Posterior vena cava (tissue), 2 donors: ENCODE measurements around the gene WIPI1. TPM values are rescaled to one million over a fixed set of nuclear protein-coding genes. Genes with fewer than 3 reads are reported as not detected.
"Not testable (repeated sequence)": the region's sequence is repeated elsewhere in the genome, so short reads cannot be mapped to it uniquely, and the experiment has no call there.

Experiments used
- DNase-seq: peaks from one replicate; pipeline ENCODE4 v3.0.0-alpha.2; 2020; ENCODE audit warnings: low spot score
- intact Hi-C, 2 donors: fragments of 100-400 bp; cut with DNase I; formaldehyde crosslinking; loops; one replicate each; pipeline versions ENCODE4 v1.14.1 to v1.14.2; 2022 to 2023
- total RNA-seq, 2 donors: library from RNA; stranded (reverse); fragmentation: NEBNext Ultra II Directional; extraction: Animal tissue kit (Norgen Biotek cat#: 25700); gene quantifications; one replicate each; pipeline ENCODE4 v1.2.1, GENCODE V29; 2021
- donor health status: DM: yes; HTN: yes; CAD: no.
- donor health status: DM: yes; HTN: yes; CAD: no.

Gene WIPI1
- total RNA-seq, 2 donors from 2014 or later = 50.3 to 54.1 TPM

DNA sequence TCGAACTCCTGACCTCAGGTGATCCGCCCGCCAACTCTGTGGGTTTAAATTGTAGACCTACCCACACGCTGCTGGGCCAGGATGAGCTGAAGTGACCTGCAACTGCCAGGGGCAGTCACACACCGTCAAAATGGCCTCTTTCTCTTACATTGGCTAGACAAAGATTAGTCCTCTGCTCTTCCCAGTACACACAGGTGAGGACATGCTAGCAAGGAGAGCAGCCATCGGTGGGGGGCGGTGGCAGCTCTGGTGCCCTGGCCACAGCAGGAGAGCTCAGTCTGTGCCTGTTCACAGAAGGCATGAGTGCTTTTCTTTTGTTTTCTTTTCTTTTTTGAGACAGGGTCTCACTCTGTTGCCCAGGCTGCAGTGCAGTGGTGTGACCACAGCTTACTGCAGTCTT lies 29.7 kb downstream of the WIPI1 start:
- DNase-seq = peak; percentile 55
- intact Hi-C loops = no loop called here

DNA sequence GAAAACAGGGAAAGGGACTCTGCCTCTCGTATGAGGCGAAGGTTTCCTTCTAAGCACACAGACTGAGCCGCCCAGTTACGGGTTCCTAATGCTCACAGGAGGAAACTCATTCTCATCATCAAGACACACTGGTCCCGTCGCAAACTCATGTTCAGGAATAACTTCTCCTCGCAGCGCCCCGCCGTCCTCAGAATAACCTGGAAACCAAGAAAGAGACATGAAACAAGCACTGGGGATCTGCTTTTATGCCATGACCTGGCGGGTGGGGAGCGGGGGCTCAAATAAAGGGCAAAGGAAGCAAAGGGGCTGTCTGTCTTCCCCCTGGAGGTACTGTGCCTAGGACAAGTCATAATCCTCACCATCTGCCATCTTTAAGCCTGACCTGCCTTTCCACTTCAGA lies 31.3 kb downstream of the WIPI1 start:
- DNase-seq = no peak
- intact Hi-C loops = no loop called here

DNA sequence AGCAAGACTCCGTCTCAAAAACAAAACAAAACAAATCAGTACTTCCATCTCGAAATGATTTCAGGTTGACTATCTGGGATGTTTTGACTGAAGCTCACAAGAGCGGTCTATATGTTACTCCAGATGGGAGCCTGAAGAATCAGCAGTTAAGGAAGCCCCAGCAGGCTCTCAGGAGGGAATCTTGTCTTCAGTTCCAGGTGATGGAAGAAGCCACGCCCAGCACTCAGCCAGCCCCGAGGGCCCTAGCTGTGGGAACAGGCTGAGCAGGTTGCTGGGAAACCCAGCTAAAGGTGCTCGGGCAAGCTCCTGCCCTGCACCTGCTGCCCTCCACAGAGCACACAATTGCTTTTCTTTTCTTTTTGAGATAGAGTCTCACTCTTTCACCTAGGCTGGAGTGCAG lies 32.4 kb downstream of the WIPI1 start:
- peak; percentile 37 for DNase-seq
- intact Hi-C loops = no loop called here

DNA sequence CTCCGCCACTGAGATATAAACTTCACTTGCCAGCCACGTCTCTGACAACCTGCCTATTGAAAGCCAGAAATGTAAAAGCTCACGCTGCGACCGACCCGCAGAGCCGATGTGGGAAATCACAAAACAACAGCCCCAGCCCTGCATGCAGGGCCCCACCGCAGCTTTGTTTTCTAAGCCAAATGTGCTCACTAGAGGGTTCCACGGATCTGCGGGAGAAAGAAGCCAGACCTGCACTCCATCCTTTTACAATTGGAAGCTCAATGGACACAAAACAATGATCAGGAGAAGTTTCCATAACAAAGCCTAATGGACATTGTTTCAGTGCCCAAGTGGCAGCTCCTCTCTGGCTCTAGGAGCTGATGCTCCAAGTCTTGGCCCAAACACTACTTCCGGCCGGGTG lies 33.1 kb downstream of the WIPI1 start:
- intact Hi-C loops = no loop called here

DNA sequence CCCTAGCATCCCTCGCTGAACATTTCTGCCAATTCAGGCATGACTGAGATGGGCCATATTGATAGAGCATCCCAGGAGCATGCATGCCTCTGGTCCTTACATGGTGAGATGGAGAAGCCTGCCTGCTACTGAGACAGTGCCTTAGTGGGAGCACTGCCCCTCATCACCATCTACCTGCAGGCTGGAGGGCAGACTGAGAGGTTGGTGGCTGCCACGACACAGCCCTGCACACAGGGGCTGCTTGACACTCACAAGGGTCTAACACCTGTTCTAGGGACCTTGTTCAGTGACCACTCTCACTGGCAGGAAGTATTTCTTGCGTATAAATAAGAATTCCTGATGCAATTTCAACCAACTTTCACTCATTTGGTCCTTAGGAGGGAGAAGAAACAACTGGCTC lies 34.0 kb downstream of the WIPI1 start:
- intact Hi-C loops = no loop called here
- DNase-seq = no peak

More for the DNA sequence above, 33.1 kb downstream of the WIPI1 start:
- DNase-seq = no peak

DNA sequence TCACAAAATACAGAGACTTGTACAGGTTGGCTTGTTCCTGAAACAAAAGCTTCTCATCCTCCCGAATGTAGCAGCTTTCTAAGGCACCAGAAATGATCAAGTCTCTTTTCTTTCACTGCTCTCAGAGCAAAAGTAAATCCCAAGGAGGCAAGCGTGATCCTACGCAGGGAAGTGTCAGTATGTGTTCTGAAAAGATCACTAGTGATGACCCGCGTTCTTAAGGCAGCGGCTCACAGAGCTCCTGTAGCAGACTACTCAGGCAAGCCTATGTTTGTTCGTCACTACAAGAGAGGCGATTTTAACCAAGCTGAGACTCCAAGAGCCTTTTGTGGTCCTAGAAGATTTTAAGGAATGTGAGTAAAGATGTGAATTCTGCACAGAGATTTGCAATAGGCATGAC lies 34.5 kb downstream of the WIPI1 start:
- intact Hi-C loops = no loop called here
- no peak for DNase-seq

DNA sequence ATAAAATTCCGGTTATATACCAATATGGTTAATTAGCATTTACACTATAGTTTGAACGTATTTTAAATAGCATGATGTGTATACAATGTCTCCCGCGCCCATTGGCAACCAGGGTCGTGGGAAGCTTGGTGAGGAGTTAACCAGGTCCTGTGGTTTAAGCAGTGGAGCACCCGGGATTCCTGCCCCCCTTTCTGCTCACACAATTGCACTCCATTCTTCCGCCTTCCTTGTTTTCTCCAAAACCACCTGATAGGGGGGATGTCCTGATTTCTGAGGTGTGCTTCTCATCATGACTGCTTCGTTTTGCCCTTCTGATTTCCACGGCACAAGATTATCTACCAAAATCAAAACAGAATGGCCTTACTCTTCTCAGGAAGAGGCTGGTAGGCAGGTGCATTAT lies 35.8 kb downstream of the WIPI1 start:
- intact Hi-C loops = no loop called here
- DNase-seq = no peak

DNA sequence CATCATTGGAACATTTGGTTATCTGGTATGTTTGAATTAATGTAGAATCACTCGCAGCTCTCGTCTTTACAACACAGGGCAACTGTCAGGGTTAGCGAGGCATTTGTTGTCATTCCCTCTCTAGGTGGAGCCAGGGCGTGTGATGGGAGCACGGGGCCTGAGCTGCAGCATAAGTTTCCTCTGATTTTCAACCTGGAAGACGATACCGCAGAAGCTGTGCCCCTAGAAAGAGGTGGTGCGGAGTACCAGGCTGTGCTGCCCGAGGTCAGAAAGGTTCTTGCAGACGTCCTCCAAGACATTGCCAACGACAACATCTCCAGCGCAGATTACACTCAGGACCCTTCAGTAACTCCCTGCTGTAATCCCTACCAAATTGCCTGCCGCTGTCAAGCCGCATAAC lies 37.2 kb downstream of the WIPI1 start:
- intact Hi-C loops = no loop called here
- no peak for DNase-seq

DNA sequence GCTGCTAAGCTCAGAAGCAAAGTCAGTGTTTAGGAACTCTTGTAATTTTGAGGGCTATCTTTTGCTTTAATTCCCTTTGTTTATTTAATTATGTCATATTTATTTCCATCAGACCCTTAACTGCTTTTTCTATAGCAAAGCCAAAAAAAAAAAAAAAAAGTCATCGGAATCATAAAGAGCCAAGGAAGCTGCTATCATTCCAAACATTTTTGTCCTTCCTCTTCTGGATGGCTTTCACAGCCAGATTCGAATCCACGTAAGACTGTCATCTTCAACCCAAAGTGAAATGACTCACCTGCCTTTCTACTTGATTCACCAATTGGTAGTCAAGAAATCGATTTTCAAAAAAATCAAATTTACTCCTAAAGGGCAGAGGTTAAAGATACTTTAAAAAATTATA lies 38.4 kb downstream of the WIPI1 start:
- DNase-seq = no peak
- intact Hi-C loops = no loop called here

DNA sequence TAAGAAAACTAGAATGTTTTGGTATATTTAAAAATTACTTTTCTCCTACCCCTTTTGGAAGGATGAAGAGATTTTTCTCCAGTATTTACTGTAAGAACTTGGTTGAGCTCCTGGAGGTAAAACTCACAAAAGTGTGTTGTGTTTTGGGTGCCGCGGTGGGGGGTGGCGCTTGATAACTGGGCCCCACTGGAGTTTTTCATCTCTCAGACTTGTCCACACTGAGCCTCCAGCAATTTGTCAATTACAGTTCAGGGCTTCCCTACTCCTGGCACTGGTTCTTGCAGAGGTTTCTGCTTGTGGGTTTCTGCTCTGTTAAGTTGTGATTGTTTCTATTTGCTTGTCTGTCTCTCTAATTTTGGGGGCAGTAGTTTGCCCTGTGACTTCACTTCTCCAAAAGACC lies 40.0 kb downstream of the WIPI1 start:
- peak; percentile 25 for DNase-seq
- intact Hi-C loops = no loop called here

DNA sequence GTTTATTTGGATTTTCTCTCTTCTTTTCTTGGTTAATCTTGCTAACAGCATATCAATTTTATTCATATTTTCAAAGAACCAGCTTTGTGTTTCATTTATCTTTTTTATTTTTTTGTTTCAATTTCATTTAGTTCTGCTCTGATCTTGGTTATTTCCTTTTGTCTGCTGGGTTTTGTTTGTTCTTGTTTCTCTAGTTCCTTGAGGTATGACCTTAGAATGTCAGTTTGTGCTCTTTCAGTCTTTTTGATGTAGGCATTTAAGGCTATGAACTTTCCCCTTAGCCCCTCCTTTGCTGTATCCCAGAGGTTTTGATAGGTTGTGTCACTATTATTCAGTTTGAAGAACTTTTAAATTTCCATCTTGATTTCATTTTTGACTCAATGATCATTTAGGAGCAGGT lies 42.4 kb downstream of the WIPI1 start:
- intact Hi-C loops = not testable (repeated sequence)

DNA sequence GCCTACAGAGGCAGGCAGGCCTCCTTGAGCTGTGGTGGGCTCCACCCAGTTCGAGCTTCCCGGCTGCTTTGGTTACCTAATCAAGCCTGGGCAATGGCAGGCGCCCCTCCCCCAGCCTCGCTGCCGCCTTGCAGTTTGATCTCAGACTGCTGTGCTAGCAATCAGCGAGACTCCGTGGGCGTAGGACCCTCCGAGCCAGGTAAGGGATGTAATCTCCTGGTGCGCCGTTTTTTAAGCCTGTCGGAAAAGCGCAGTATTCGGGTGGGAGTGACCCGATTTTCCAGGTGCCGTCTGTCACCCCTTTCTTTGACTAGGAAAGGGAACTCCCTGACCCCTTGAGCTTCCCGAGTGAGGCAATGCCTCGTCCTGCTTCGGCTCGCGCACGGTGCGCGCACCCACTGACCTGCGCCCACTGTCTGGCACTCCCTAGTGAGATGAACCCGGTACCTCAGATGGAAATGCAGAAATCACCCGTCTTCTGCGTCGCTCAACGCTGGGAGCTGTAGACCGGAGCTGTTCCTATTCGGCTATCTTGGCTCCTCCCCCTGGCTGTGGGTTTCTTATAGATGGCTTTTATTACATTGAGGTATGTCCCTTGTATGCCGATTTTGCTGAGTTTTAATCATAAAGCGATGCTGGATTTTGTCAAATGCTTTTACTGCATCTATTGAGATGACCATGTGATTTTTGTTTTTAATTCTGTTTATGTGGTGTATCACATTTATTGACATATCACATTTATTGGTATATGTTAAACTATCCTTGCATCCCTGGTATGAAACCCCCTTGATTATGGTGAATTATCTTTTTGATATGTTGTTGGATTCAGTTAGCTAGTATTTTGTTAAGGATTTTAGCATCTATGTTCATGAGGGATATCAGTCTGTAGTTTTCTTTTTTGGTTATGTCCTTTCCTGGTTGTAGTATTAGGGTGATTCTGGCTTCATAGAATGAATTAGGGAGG lies 43.4 kb downstream of the WIPI1 start:
- intact Hi-C loops = not testable (repeated sequence)
- DNase-seq = peak; percentile 76

More for the DNA sequence above, 42.4 kb downstream of the WIPI1 start:
- DNase-seq = not testable (repeated sequence)

DNA sequence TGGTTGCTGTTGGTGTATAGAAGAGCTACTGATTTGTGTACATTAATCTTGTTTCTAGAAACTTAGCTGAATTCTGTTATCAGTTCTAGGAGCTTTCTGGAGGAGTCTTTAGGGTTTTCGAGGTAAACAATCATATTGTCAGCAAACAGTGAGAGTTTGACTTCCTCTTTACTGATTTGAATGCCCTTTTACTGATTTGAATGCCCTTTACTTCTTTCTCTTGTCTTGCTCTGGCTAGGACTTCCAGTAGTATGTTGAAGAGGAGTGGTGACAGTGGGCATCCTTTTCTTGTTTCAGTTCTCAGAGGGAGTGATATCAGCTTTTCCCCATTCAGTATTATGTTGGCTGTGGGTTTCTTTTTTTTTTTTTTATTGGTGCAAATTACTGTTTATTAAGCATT lies 49.6 kb downstream of the WIPI1 start:
- intact Hi-C loops, DNase-seq: not testable (repeated sequence)

DNA sequence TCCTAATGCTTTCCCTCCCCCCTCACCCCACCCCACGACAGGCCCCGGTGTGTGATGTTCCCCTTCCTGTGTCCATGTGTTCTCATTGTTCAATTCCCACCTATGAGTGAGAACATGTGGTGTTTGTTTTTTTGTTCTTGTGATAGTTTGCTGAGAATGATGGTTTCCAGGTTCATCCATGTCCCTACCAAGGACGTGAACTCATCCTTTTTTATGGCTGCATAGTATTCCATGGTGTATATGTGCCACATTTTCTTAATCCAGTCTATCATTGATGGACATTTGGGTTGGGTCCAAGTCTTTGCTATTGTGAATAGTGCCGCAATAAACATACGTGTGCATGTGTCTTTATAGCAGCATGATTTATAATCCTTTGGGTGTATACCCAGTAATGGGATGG lies 53.5 kb downstream of the WIPI1 start:
- intact Hi-C loops = loop anchor here in 1 of 2 donors (5.0 kb wide), 1 partner anchor 142 kb away; no protein-coding TSS in a partner anchor
- DNase-seq = not testable (repeated sequence)

DNA sequence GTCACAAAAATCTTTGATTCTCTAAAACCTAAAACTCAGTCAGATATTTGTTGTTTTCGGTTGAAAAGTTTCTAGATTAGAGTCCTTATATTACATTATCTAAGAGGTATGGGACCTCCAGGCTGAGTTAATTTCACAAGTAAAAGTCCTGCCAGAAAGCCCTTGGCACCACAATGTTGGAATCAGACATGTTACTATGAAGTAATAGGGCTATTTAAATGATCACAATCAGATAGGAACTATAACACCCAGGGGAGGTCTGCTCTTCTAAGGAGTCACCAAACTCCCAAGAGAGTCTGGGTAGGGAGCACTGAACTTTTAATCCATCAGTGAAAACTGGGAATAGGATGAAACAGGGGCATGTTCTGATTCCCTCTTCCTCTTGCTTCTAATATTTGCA lies 54.2 kb downstream of the WIPI1 start:
- intact Hi-C loops = loop anchor here in 1 of 2 donors (5.0 kb wide), 1 partner anchor 141 kb away; no protein-coding TSS in a partner anchor
- DNase-seq = no peak

DNA sequence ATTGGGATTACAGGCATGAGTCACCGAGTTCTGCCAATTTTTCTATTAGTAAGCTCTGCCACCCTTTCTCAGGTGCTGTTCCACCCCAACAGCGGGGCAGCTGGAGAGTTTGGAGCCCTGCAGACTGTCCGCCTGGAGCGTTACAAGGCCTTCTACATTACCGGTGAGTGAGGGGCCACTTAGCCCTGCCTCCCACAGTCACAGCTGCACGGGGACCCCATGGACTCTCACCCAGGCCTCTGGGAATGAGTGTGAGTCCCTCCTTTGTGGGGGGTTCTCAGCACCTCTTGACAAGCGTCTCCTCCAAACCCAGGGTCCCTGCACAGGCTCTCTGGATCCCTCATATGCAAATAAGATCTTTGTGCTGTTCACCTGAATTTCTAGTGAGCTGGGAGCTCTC lies 56.0 kb downstream of the WIPI1 start:
- no peak for DNase-seq
- intact Hi-C loops = loop anchor here in 1 of 2 donors (5.0 kb wide), 1 partner anchor 139 kb away; no protein-coding TSS in a partner anchor

DNA sequence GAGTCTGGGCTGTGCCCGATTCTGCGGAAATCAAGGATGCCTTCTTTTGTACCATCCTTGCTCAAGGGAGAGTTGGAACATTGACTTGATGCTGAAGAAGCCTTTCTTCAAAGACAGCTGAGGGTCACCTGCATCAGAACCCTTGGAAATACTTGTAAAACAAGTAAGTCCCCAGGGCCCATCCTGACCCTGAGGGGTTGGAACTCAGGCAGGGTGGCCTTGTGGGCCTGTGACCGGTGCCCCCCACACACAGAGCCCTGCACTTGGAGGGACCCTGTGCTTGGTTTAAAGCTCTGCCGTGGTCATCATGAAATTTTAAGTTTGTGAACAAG lies 56.9 kb downstream of the WIPI1 start:
- intact Hi-C loops = loop anchor here in 1 of 2 donors (5.0 kb wide), 1 partner anchor 138 kb away; no protein-coding TSS in a partner anchor
- DNase-seq = no peak

DNA sequence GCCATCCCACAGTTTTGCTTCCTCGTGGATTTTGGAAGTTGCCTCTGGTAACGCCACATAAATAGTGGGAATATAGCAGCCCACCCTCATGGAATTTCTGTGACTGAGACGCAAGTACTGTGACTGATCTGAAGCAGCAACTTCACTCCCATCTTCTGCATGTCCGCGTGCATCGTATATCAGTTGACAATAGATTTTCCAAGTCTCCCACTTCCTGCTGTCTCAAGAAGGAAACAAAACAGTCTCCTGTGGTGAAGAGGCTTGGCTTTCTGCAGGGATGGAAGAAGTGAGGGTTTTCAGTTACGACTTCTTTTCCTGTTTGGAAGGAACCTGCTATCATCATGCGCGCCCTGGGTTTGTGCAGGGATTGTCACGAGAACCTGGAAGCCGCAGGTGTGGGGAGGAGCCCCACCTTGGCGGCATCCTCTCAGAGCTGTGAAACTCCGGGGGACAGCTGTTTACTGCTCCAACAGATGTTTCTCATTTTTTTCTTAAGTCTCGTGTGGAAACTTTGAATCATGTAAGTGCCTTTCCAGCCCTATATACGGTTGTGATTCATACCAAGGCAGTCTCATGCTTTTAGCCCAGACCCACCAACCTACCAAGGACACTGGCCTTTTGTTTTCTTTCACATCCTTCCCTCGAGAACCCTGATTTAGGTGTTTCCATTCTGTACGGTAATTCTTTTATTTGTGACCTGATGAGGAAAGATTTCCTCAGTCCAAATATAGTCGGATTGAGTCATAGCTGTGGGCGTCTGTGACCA lies 57.5 kb downstream of the WIPI1 start:
- no peak for DNase-seq
- intact Hi-C loops = loop anchor here in 1 of 2 donors (5.0 kb wide), 1 partner anchor 138 kb away; no protein-coding TSS in a partner anchor

DNA sequence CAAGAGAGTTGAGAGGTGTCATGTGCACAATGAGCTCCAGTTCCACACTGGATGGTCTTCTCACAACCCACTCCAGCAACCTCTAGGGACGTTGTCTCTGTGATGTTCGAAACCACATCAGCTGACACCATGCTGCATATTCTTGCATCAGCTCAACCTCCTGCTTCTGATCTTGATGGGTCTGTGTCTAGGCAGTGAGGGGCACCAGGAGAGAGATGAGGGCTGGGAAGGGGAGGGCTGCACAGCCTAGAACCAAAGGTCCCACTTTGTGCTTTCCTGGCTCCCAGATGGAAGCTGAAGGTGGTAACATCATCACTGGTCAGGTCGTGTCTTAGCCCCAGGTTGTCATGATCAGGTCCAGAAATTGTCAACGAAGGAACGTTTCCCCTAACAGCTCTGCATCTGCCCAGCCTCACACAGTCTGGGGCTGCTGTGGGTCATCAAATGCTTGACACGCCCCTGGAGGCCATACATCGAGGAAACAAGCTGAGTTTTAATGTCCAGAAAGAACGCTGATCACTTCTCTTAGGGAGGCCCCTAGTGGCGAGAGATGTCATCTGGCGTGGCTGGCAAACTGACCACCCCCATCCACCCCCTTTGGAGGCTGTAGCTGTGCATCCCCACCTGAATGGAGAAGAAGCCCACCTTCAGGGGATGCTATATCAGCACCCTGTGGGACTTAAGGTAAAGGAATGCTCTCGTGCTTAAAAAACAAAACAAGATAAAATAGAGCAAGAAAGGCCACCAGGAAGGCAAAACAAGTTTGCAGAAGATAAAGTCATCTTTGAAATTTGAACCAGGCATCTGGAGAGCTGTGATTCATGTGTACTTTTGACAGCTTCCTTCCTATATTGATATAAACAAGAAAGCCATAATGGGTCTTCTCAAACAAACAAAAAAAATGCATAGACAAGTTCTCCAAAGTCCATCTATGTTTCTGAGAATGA lies 58.3 kb downstream of the WIPI1 start:
- DNase-seq = peak; percentile 84

More for the DNA sequence above, 58.3 kb downstream of the WIPI1 start:
- intact Hi-C loops = no loop called here
